Smooth muscle cell (in vitro differentiated cells): ENCODE results near the gene ADGRV1. TPM values are rescaled to one million over a fixed set of nuclear protein-coding genes. Genes with fewer than 3 reads are reported as not detected.

Experiments
- DNase-seq: peaks from one replicate; lab custom pipeline; 2025; ENCODE audit not compliant: unreplicated experiment; lab: John Stamatoyannopoulos, UW
- H2AFZ ChIP-seq: fragments of 200-600 bp; sonication (generic); 2 replicates; pipeline ENCODE4 v1.6.0; 2016; ENCODE audit warnings: antibody characterized with exemption, low read depth, mild to moderate bottlenecking
- H3F3A ChIP-seq: fragments of 200-600 bp; sonication (generic); 2 replicates; pipeline ENCODE4 v1.6.0; 2017; ENCODE audit warnings: antibody characterized with exemption, low read depth
- H3K27ac ChIP-seq: fragments of 200-600 bp; sonication (generic); 2 replicates; pipeline ENCODE4 v1.5.1; 2016; ENCODE audit warnings: low read depth, mild to moderate bottlenecking
- H3K27me3 ChIP-seq: fragments of 200-600 bp; sonication (generic); 2 replicates; pipeline ENCODE4 v1.6.1; 2016; ENCODE audit warnings: low read depth, mild to moderate bottlenecking
- H3K36me3 ChIP-seq: fragments of 200-600 bp; sonication (generic); 2 replicates; pipeline ENCODE4 v1.5.1; 2016; ENCODE audit warnings: low read depth
- H3K4me1 ChIP-seq: fragments of 200-600 bp; sonication (generic); 2 replicates; pipeline ENCODE4 v1.5.1; 2016; ENCODE audit warnings: low read depth
- H3K4me2 ChIP-seq: fragments of 200-600 bp; sonication (generic); 2 replicates; pipeline ENCODE4 v1.6.0; 2016; ENCODE audit warnings: mild to moderate bottlenecking
- H3K4me3 ChIP-seq: fragments of 200-600 bp; sonication (generic); 2 replicates; pipeline ENCODE4 v1.5.1; 2016; ENCODE audit warnings: mild to moderate bottlenecking
- H3K79me2 ChIP-seq: fragments of 200-600 bp; sonication (generic); 2 replicates; pipeline ENCODE4 v1.6.0; 2016; ENCODE audit warnings: low read depth, mild to moderate bottlenecking
- H3K9ac ChIP-seq: fragments of 200-600 bp; sonication (generic); 2 replicates; pipeline ENCODE4 v1.6.0; 2016; ENCODE audit warnings: low read depth
- H3K9me3 ChIP-seq: fragments of 200-600 bp; sonication (generic); replicated peaks from 2 replicates; pipeline ENCODE4 v1.5.1; 2016; ENCODE audit warnings: low read depth
- H4K20me1 ChIP-seq: fragments of 200-600 bp; sonication (generic); 2 replicates; pipeline ENCODE4 v1.6.0; 2016; ENCODE audit warnings: low read depth
- WGBS: methylation state at CpG from one replicate; pipeline ENCODE4 v1.1.7; 2016; ENCODE audit warnings: low lambda C conversion rate; 5-methylcytosine and 5-hydroxymethylcytosine counted together
- polyA plus RNA-seq: library from polyadenylated mRNA; unstranded; fragments of >200 nt; fragmentation: Nextera tagmentation; extraction: Ambion mirVana; gene quantifications from 2 replicates; pipeline ENCODE4 v1.2.1, GENCODE V29; 2016
- total RNA-seq: library from RNA; depleted of rRNA; stranded (reverse); fragments of >200 nt; gene quantifications from 2 replicates; pipeline ENCODE4 v1.2.3, GENCODE V29; 2014
- TF ChIP-seq, protein P1 (sequence below): fragments of 200-600 bp; sonication (generic); IDR thresholded peaks from 2 replicates; pipeline ENCODE4 v1.5.1; 2017; ENCODE audit warnings: borderline replicate concordance, mild to moderate bottlenecking, antibody characterized with exemption; ENCODE audit not compliant: insufficient read depth, poor library complexity, severe bottlenecking

Gene ADGRV1
- total and polyA plus RNA-seq, 2 experiments from 2014 or later: 16.8 to 17.7 TPM

DNA sequence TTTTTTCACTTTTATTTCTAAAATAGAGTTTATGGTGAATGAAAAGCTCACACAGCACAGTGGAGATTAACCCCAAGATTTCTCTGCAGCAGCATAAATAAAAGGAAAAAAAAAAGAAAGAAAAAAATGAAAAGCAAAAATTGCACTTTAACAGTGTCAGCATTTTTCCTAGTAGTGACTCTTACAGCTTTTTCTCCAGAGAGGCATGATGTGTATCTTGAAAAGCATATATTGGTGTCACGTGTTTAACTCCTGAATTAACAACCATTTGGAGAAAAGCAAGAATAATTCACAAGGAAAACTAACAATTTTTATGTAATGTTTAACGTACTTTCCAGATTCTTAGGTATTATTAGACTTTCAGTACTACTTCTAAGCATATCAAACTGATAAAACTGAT is 67.9 kb downstream of the ADGRV1 start:
- 79% methylated on average over 2 of the region's 2 CpGs for WGBS
- H3K27ac ChIP-seq: no peak overlapping the region
- no peaks in the 10 kb centered on the region for H4K20me1 ChIP-seq
- no peaks in the 10 kb centered on the region for H3F3A ChIP-seq
- H3K79me2 ChIP-seq: no peaks in the 10 kb centered on the region
- TF ChIP-seq, protein P1, sequence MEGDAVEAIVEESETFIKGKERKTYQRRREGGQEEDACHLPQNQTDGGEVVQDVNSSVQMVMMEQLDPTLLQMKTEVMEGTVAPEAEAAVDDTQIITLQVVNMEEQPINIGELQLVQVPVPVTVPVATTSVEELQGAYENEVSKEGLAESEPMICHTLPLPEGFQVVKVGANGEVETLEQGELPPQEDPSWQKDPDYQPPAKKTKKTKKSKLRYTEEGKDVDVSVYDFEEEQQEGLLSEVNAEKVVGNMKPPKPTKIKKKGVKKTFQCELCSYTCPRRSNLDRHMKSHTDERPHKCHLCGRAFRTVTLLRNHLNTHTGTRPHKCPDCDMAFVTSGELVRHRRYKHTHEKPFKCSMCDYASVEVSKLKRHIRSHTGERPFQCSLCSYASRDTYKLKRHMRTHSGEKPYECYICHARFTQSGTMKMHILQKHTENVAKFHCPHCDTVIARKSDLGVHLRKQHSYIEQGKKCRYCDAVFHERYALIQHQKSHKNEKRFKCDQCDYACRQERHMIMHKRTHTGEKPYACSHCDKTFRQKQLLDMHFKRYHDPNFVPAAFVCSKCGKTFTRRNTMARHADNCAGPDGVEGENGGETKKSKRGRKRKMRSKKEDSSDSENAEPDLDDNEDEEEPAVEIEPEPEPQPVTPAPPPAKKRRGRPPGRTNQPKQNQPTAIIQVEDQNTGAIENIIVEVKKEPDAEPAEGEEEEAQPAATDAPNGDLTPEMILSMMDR: no peak
- H3K4me3 ChIP-seq: no peak overlapping the region
- no peak overlapping the region for H2AFZ ChIP-seq
- no peaks in the 10 kb centered on the region for H3K9me3 ChIP-seq
- H3K36me3 ChIP-seq: no peaks in the 10 kb centered on the region
- no peaks in the 10 kb centered on the region for H3K27me3 ChIP-seq
- no peak overlapping the region for H3K4me2 ChIP-seq
- H3K4me1 ChIP-seq: no peaks in the 10 kb centered on the region
- H3K9ac ChIP-seq: no peak overlapping the region
- no peak for DNase-seq

DNA sequence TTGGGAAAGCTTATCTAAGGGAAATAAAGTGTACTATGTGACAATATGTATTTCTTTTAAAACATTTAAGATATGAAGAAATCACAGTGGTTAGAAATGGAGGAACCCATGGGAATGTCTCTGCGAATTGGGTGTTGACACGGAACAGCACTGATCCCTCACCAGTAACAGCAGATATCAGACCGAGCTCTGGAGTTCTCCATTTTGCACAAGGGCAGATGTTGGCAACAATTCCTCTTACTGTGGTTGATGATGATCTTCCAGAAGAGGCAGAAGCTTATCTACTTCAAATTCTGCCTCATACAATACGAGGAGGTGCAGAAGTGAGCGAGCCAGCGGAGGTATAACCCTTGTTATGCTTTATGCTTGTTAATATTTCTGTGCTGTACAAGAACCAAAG is 69.9 kb downstream of the ADGRV1 start:
- Histone ChIP-seq H3F3A (no peaks in the 10 kb centered on the region), H3K27ac (no peak overlapping the region), H3K27me3 (no peaks in the 10 kb centered on the region), H3K4me1 (peaks cover 12% of the 10 kb centered on the region), H3K9me3 (no peaks in the 10 kb centered on the region), H2AFZ (no peak overlapping the region), H3K36me3 (no peaks in the 10 kb centered on the region), H3K4me2 (no peak overlapping the region), H3K4me3 (no peak overlapping the region), H3K9ac (no peak overlapping the region), H3K79me2 (no peaks in the 10 kb centered on the region), H4K20me1 (no peaks in the 10 kb centered on the region)
- TF ChIP-seq, protein P1: no peak
- WGBS: 88% methylated on average over 6 of the region's 6 CpGs
- DNase-seq: no peak

DNA sequence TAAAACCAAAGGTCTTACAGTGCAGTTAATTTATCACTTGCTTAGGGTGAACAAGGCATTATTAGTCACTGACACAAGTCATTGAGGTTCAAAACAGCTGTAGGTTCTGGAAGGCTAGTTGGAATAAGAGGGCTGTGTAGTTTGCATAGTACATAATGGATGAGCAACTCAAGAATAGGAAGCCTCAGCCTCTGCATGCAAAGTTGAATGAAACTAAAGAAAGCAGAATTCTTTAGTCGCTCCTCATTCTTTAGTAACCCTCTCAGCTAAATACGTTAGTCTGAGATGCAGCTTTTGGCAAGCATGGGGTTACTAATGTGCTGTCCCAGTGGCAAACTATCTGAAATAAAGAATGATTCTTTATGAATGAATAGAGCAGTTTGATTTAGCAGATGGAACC is 74.2 kb downstream of the ADGRV1 start:
- H3K9ac ChIP-seq: no peak overlapping the region
- H3K36me3 ChIP-seq: no peaks in the 10 kb centered on the region
- H2AFZ ChIP-seq: no peak overlapping the region
- no peak overlapping the region for H3K4me3 ChIP-seq
- H3F3A ChIP-seq: no peaks in the 10 kb centered on the region
- no peaks in the 10 kb centered on the region for H3K9me3 ChIP-seq
- no peak overlapping the region for H3K27ac ChIP-seq
- TF ChIP-seq, protein P1: no peak
- no peaks in the 10 kb centered on the region for H3K79me2 ChIP-seq
- 97% methylated on average over 2 of the region's 2 CpGs for WGBS
- DNase-seq: no peak
- H3K4me1 ChIP-seq: peaks cover 12% of the 10 kb centered on the region
- H3K4me2 ChIP-seq: no peak overlapping the region
- H4K20me1 ChIP-seq: no peaks in the 10 kb centered on the region
- H3K27me3 ChIP-seq: no peaks in the 10 kb centered on the region

DNA sequence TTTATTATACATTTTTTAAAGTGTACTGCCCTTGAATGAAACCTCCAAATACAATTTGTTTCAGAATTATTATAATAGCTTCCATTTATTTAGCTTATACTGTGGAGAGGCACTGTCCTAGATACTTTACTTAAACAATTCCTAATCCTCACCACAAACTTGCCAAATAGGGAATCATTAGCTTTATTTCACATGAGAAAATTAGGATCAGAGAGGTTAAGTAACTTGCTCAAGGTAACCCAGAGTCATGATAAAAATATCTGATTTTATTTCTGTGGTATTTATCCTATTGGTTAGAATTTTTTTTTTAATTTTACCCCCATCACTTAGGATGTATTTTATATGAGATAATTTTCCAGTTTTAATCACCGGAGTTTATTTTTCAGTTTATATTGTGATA is 78.4 kb downstream of the ADGRV1 start:
- Histone ChIP-seq H3K4me2 (no peak overlapping the region), H3F3A (no peaks in the 10 kb centered on the region), H4K20me1 (no peaks in the 10 kb centered on the region), H3K36me3 (no peaks in the 10 kb centered on the region), H2AFZ (no peak overlapping the region), H3K79me2 (no peaks in the 10 kb centered on the region), H3K4me3 (no peak overlapping the region), H3K27me3 (no peaks in the 10 kb centered on the region), H3K9ac (no peak overlapping the region), H3K4me1 (peaks cover 12% of the 10 kb centered on the region), H3K27ac (no peak overlapping the region), H3K9me3 (no peaks in the 10 kb centered on the region)
- no peak for DNase-seq
- TF ChIP-seq, protein P1: no peak
- WGBS: 0% methylated on average over 1 of the region's 1 CpG
